HepG2 (cell line): ENCODE results near the gene LIPC. TPM values are rescaled to one million over a fixed set of nuclear protein-coding genes. Genes with fewer than 3 reads are reported as not detected.

Experiments
- CREM ChIP-seq, 2 experiments: sonication (generic) in 1 of 2; formaldehyde crosslinking in 1 of 2; IDR thresholded peaks; 2 replicates each; pipeline versions ENCODE4 v1.4.0 to v1.6.1; 2016 to 2020; ENCODE audit warnings: antibody characterized with exemption in 1 of 2, mild to moderate bottlenecking in 1 of 2, missing genetic modification reagents in 1 of 2
- ETV5 ChIP-seq: IDR thresholded peaks from 2 replicates; pipeline ENCODE4 v1.6.1; 2018; ENCODE audit warnings: missing biosample characterization, missing genetic modification reagents, inconsistent platforms, borderline replicate concordance
- GATAD1 ChIP-seq: IDR thresholded peaks from 2 replicates; pipeline ENCODE4 v1.6.1; 2016; ENCODE audit warnings: missing genetic modification reagents, missing compliant biosample characterization
- HNF4G ChIP-seq, 2 experiments: sonication (generic) in 1 of 2; formaldehyde crosslinking in 1 of 2; IDR thresholded peaks; 2 replicates each; pipeline versions ENCODE4 v1.4.0 to v1.6.1; 2011 to 2020; ENCODE audit warnings: borderline replicate concordance in 2 of 2, low read depth in 2 of 2, mild to moderate bottlenecking in 2 of 2, low read length in 1 of 2, missing genetic modification reagents in 1 of 2, moderate library complexity in 1 of 2
- MEIS2 ChIP-seq: sonication (generic); formaldehyde crosslinking; IDR thresholded peaks from 2 replicates; pipeline ENCODE4 v1.9.0; 2021; ENCODE audit warnings: mild to moderate bottlenecking, missing genetic modification reagents
- SOX5 ChIP-seq: IDR thresholded peaks from 2 replicates; pipeline ENCODE4 v1.6.1; 2016; ENCODE audit warnings: borderline replicate concordance
- ZNF331 ChIP-seq: sonication (generic); formaldehyde crosslinking; IDR thresholded peaks from 2 replicates; pipeline ENCODE4 v1.4.0; 2020; ENCODE audit warnings: missing genetic modification reagents
- polyA plus RNA-seq, 8 experiments: library from polyadenylated mRNA; depleted of rRNA in 3 of 8; stranded (reverse) in 7 of 8; unstranded in 1 of 8; fragments of >200 nt; fragmentation: Illumina TruSeq in 4 of 8; extraction: Trizol in 4 of 8; gene quantifications; 2 replicates each; pipeline versions ENCODE4 v1.2.1 to v1.2.3, GENCODE V29; 2011 to 2016; ENCODE audit warnings: low read depth in 4 of 8, missing spikeins in 1 of 8, mixed read lengths in 1 of 8; ENCODE audit not compliant: insufficient read depth in 1 of 8
- total RNA-seq, 5 experiments: library from RNA; depleted of rRNA; stranded (reverse); fragments of >200 nt; fragmentation: Illumina TruSeq; extraction: Trizol; gene quantifications; 2 replicates each; pipeline ENCODE4 v1.2.3, GENCODE V29; 2016; ENCODE audit warnings: low read depth in 1 of 5
- TF ChIP-seq, protein P1 (sequence below): sonication (generic); formaldehyde crosslinking; IDR thresholded peaks from 2 replicates; pipeline ENCODE4 v1.8.0; 2022; ENCODE audit warnings: missing genetic modification reagents, mild to moderate bottlenecking, moderate library complexity, borderline replicate concordance
- TF ChIP-seq, protein P2 (sequence below): IDR thresholded peaks from 2 replicates; pipeline ENCODE4 v1.6.1; 2016; ENCODE audit warnings: low read depth, borderline replicate concordance
- TF ChIP-seq, protein P3 (sequence below): sonication (generic); formaldehyde crosslinking; IDR thresholded peaks from 2 replicates; pipeline ENCODE4 v1.4.0; 2020; ENCODE audit warnings: missing genetic modification reagents
- TF ChIP-seq, protein P4 (sequence below): sonication (generic); formaldehyde crosslinking; IDR thresholded peaks from 2 replicates; pipeline ENCODE4 v1.4.0; 2020; ENCODE audit warnings: mild to moderate bottlenecking, missing genetic modification reagents, borderline replicate concordance
- TF ChIP-seq, protein P5 (sequence below): sonication (generic); formaldehyde crosslinking; IDR thresholded peaks from 2 replicates; pipeline ENCODE4 v1.4.0; 2020; ENCODE audit warnings: missing genetic modification reagents
- TF ChIP-seq, protein P6 (sequence below): IDR thresholded peaks from 2 replicates; pipeline ENCODE4 v1.6.1; 2016; ENCODE audit warnings: low read depth

Gene LIPC
- total and polyA plus RNA-seq, 2 of the 13 experiments (the other 11 are each of a cell fraction or from before 2014, with no cell fraction given), result 26.0 to 38.0 TPM

DNA sequence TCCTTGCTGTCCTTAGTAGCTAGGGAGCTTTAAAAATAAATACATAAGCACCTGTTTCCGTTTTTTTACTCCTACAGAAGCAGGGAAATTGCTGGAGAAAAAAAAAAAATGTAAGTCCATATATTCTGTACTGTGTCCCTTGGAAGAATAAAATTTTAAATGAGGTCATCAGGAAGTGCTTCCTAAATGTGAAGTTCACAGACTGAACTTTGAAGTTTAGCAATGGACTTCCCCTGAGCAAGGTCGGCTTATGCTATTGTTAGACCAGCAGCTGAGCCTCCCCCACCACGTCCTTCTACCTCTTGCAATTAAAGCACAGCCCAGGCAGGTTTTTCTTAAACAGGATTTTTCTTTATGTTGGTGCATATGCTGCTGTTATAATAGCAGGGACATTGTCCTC, 26.3 kb downstream of the LIPC start (continued):
- TF ChIP-seq GATAD1 (peak; percentile 22; the same call in 1 of the 2 replicates), MEIS2 (CRISPR knock-in tag) (0 out of 2 replicates have a peak, but pooled peaks have one; percentile 40), CREM (IDR thresholded peaks at IDR 0.05) (peak; percentile 63), CREM (CRISPR knock-in tag; IDR thresholded peaks at IDR 0.05) (no peak), ETV5 (peak; percentile 90; the same call in 1 of the 2 replicates), HNF4G (IDR thresholded peaks at IDR 0.05; ENCODE audit: borderline replicate concordance, low read depth, low read length) (peak; percentile 72; the same call in 1 of the 2 replicates), HNF4G (CRISPR knock-in tag; IDR thresholded peaks at IDR 0.05; ENCODE audit: borderline replicate concordance, low read depth) (no peak; the same call in 1 of the 2 replicates), ZNF331 (CRISPR knock-in tag) (no peak), SOX5 (peak; percentile 94)
- TF ChIP-seq, protein P1, sequence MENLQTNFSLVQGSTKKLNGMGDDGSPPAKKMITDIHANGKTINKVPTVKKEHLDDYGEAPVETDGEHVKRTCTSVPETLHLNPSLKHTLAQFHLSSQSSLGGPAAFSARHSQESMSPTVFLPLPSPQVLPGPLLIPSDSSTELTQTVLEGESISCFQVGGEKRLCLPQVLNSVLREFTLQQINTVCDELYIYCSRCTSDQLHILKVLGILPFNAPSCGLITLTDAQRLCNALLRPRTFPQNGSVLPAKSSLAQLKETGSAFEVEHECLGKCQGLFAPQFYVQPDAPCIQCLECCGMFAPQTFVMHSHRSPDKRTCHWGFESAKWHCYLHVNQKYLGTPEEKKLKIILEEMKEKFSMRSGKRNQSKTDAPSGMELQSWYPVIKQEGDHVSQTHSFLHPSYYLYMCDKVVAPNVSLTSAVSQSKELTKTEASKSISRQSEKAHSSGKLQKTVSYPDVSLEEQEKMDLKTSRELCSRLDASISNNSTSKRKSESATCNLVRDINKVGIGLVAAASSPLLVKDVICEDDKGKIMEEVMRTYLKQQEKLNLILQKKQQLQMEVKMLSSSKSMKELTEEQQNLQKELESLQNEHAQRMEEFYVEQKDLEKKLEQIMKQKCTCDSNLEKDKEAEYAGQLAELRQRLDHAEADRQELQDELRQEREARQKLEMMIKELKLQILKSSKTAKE, result peak; percentile 78
- TF ChIP-seq, protein P2, sequence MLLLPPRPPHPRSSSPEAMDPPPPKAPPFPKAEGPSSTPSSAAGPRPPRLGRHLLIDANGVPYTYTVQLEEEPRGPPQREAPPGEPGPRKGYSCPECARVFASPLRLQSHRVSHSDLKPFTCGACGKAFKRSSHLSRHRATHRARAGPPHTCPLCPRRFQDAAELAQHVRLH, result no peak
- TF ChIP-seq, protein P3, sequence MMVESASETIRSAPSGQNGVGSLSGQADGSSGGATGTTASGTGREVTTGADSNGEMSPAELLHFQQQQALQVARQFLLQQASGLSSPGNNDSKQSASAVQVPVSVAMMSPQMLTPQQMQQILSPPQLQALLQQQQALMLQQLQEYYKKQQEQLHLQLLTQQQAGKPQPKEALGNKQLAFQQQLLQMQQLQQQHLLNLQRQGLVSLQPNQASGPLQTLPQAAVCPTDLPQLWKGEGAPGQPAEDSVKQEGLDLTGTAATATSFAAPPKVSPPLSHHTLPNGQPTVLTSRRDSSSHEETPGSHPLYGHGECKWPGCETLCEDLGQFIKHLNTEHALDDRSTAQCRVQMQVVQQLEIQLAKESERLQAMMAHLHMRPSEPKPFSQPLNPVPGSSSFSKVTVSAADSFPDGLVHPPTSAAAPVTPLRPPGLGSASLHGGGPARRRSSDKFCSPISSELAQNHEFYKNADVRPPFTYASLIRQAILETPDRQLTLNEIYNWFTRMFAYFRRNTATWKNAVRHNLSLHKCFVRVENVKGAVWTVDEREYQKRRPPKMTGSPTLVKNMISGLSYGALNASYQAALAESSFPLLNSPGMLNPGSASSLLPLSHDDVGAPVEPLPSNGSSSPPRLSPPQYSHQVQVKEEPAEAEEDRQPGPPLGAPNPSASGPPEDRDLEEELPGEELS (CRISPR knock-in tag), result peak; percentile 58; the same call in 1 of the 2 replicates
- TF ChIP-seq, protein P4, sequence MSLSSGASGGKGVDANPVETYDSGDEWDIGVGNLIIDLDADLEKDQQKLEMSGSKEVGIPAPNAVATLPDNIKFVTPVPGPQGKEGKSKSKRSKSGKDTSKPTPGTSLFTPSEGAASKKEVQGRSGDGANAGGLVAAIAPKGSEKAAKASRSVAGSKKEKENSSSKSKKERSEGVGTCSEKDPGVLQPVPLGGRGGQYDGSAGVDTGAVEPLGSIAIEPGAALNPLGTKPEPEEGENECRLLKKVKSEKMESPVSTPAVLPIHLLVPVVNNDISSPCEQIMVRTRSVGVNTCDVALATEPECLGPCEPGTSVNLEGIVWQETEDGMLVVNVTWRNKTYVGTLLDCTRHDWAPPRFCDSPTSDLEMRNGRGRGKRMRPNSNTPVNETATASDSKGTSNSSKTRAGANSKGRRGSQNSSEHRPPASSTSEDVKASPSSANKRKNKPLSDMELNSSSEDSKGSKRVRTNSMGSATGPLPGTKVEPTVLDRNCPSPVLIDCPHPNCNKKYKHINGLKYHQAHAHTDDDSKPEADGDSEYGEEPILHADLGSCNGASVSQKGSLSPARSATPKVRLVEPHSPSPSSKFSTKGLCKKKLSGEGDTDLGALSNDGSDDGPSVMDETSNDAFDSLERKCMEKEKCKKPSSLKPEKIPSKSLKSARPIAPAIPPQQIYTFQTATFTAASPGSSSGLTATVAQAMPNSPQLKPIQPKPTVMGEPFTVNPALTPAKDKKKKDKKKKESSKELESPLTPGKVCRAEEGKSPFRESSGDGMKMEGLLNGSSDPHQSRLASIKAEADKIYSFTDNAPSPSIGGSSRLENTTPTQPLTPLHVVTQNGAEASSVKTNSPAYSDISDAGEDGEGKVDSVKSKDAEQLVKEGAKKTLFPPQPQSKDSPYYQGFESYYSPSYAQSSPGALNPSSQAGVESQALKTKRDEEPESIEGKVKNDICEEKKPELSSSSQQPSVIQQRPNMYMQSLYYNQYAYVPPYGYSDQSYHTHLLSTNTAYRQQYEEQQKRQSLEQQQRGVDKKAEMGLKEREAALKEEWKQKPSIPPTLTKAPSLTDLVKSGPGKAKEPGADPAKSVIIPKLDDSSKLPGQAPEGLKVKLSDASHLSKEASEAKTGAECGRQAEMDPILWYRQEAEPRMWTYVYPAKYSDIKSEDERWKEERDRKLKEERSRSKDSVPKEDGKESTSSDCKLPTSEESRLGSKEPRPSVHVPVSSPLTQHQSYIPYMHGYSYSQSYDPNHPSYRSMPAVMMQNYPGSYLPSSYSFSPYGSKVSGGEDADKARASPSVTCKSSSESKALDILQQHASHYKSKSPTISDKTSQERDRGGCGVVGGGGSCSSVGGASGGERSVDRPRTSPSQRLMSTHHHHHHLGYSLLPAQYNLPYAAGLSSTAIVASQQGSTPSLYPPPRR (CRISPR knock-in tag), result peak; percentile 67; the same call in 1 of the 2 replicates
- TF ChIP-seq, protein P5, sequence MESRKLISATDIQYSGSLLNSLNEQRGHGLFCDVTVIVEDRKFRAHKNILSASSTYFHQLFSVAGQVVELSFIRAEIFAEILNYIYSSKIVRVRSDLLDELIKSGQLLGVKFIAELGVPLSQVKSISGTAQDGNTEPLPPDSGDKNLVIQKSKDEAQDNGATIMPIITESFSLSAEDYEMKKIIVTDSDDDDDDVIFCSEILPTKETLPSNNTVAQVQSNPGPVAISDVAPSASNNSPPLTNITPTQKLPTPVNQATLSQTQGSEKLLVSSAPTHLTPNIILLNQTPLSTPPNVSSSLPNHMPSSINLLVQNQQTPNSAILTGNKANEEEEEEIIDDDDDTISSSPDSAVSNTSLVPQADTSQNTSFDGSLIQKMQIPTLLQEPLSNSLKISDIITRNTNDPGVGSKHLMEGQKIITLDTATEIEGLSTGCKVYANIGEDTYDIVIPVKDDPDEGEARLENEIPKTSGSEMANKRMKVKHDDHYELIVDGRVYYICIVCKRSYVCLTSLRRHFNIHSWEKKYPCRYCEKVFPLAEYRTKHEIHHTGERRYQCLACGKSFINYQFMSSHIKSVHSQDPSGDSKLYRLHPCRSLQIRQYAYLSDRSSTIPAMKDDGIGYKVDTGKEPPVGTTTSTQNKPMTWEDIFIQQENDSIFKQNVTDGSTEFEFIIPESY, result no peak
- TF ChIP-seq, protein P6, sequence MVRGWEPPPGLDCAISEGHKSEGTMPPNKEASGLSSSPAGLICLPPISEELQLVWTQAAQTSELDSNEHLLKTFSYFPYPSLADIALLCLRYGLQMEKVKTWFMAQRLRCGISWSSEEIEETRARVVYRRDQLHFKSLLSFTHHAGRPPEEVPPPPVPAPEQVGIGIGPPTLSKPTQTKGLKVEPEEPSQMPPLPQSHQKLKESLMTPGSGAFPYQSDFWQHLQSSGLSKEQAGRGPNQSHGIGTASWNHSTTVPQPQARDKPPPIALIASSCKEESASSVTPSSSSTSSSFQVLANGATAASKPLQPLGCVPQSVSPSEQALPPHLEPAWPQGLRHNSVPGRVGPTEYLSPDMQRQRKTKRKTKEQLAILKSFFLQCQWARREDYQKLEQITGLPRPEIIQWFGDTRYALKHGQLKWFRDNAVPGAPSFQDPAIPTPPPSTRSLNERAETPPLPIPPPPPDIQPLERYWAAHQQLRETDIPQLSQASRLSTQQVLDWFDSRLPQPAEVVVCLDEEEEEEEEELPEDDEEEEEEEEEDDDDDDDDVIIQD (CRISPR knock-in tag), result peak; percentile 76
